Osteoblast (primary cell): ENCODE data around the gene TRIM7. TPM values are rescaled to one million over a fixed set of nuclear protein-coding genes. Genes with fewer than 3 reads are reported as not detected.

Source experiments
- DNase-seq: peaks from one replicate; pipeline ENCODE4 v3.0.0; 2011; ENCODE audit warnings: low spot score, mixed read lengths; ENCODE audit not compliant: insufficient read length; ENCODE audit errors: missing footprints
- H2AFZ ChIP-seq: 2 replicates; pipeline ENCODE4 v1.6.0; 2011; ENCODE audit warnings: mild to moderate bottlenecking, low read length
- H3K27ac ChIP-seq: 2 replicates; pipeline ENCODE4 v1.5.1; 2011; ENCODE audit warnings: mild to moderate bottlenecking, low read depth, low read length, moderate library complexity
- H3K27me3 ChIP-seq: 2 replicates; pipeline ENCODE4 v1.6.0; 2012; ENCODE audit warnings: mild to moderate bottlenecking, control low read depth, inconsistent platforms, low read length, moderate library complexity; ENCODE audit not compliant: insufficient read depth
- H3K36me3 ChIP-seq: 2 replicates; pipeline ENCODE4 v1.5.1; 2011; ENCODE audit warnings: mild to moderate bottlenecking, low read length, control low read depth, moderate library complexity; ENCODE audit not compliant: insufficient read depth
- H3K4me1 ChIP-seq: 2 replicates; pipeline ENCODE4 v1.5.1; 2011; ENCODE audit warnings: mild to moderate bottlenecking, low read length, control low read depth, moderate library complexity; ENCODE audit not compliant: insufficient read depth
- H3K4me2 ChIP-seq: 2 replicates; pipeline ENCODE4 v1.6.0; 2011; ENCODE audit warnings: mild to moderate bottlenecking, low read length; ENCODE audit not compliant: insufficient read depth
- H3K4me3 ChIP-seq: fragments of 200-600 bp; sonication (generic); 3 replicates; pipeline ENCODE4 v1.5.1; 2012; ENCODE audit warnings: mild to moderate bottlenecking, low read length, inconsistent platforms; ENCODE audit not compliant: insufficient read depth
- H3K79me2 ChIP-seq: 2 replicates; pipeline ENCODE4 v1.6.0; 2012; ENCODE audit warnings: mild to moderate bottlenecking, low read length, control low read depth, inconsistent platforms; ENCODE audit not compliant: insufficient read depth
- H3K9me3 ChIP-seq: 2 replicates; pipeline ENCODE4 v1.5.1; 2011; ENCODE audit warnings: low read depth, low read length, control low read depth
- H4K20me1 ChIP-seq: 2 replicates; pipeline ENCODE4 v1.6.0; 2012; ENCODE audit warnings: mild to moderate bottlenecking, low read length, control low read depth; ENCODE audit not compliant: insufficient read depth
- total RNA-seq: library from RNA; depleted of rRNA; stranded (reverse); fragments of >200 nt; gene quantifications from 2 replicates; pipeline ENCODE4 v1.2.3, GENCODE V29; 2012
- TF ChIP-seq, protein P1 (sequence below): IDR thresholded peaks from 2 replicates; pipeline ENCODE4 v1.5.1; 2011; ENCODE audit warnings: mild to moderate bottlenecking, low read depth, low read length, moderate library complexity; ENCODE audit errors: extremely low read depth

Gene TRIM7
- total RNA-seq, 1 donor = 0.72 TPM

- Histone ChIP-seq H3K4me3 (no peak overlapping the region), H3K27ac (no peak overlapping the region), H3K9me3 (no peaks in the 10 kb centered on the region), H3K36me3 (no peaks in the 10 kb centered on the region), H3K4me2 (no peak overlapping the region), H3K27me3 (no peaks in the 10 kb centered on the region), H4K20me1 (no peaks in the 10 kb centered on the region), H3K79me2 (no peaks in the 10 kb centered on the region), H2AFZ (no peak overlapping the region), H3K4me1 (peaks cover 1% of the 10 kb centered on the region)
- DNase-seq = no peak
- TF ChIP-seq, protein P1, sequence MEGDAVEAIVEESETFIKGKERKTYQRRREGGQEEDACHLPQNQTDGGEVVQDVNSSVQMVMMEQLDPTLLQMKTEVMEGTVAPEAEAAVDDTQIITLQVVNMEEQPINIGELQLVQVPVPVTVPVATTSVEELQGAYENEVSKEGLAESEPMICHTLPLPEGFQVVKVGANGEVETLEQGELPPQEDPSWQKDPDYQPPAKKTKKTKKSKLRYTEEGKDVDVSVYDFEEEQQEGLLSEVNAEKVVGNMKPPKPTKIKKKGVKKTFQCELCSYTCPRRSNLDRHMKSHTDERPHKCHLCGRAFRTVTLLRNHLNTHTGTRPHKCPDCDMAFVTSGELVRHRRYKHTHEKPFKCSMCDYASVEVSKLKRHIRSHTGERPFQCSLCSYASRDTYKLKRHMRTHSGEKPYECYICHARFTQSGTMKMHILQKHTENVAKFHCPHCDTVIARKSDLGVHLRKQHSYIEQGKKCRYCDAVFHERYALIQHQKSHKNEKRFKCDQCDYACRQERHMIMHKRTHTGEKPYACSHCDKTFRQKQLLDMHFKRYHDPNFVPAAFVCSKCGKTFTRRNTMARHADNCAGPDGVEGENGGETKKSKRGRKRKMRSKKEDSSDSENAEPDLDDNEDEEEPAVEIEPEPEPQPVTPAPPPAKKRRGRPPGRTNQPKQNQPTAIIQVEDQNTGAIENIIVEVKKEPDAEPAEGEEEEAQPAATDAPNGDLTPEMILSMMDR = no peak
These were observed 28.6 kb downstream of the TRIM7 start for GRCh38 chr5:181176254-181176952.

GRCh38 chr5:181173420-181174342, 31.3 kb downstream of the TRIM7 start:
- TF ChIP-seq, protein P1 = no peak
- peak; percentile 84 for DNase-seq
- H3K27ac ChIP-seq = no peak overlapping the region
- H3K79me2 ChIP-seq = no peaks in the 10 kb centered on the region
- H2AFZ ChIP-seq = no peak overlapping the region
- H3K27me3 ChIP-seq = no peaks in the 10 kb centered on the region
- H3K36me3 ChIP-seq = no peaks in the 10 kb centered on the region
- no peaks in the 10 kb centered on the region for H3K9me3 ChIP-seq
- H3K4me3 ChIP-seq = peak overlapping the region; percentile 31
- no peaks in the 10 kb centered on the region for H4K20me1 ChIP-seq
- H3K4me2 ChIP-seq = peak overlapping the region; percentile 58
- peaks cover 17% of the 10 kb centered on the region for H3K4me1 ChIP-seq

- Histone ChIP-seq H2AFZ (no peak overlapping the region), H3K9me3 (no peaks in the 10 kb centered on the region), H3K4me1 (peaks cover 17% of the 10 kb centered on the region), H4K20me1 (no peaks in the 10 kb centered on the region), H3K36me3 (no peaks in the 10 kb centered on the region), H3K79me2 (no peaks in the 10 kb centered on the region), H3K27me3 (no peaks in the 10 kb centered on the region), H3K4me2 (peak overlapping the region; percentile 58), H3K27ac (no peak overlapping the region), H3K4me3 (peak overlapping the region; percentile 31)
- TF ChIP-seq, protein P1 = no peak
- no peak for DNase-seq
These were observed 32.0 kb downstream of the TRIM7 start for GRCh38 chr5:181173027-181173419.

DNA sequence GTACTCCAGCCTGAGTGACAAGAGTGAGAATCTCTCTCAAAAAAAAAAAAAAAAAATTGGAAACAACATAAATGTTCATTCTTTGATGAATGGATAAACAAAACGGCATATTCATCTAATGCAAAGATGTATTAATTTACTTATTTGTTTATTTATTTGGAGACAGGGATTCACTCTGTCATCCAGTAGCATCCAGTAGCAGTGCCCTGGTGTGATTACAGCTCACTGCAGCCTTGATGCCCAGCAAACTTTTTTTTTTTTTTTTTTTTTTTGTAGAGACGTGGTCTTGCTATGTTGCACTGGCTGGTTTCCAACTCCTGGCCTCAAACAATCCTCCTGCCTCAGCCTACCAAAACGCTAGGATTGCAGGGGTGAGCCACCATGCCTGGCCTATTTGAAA, 33.2 kb downstream of the TRIM7 start:
- Histone ChIP-seq H3K4me2 (no peak overlapping the region), H3K4me3 (no peak overlapping the region), H3K4me1 (peaks cover 17% of the 10 kb centered on the region), H3K36me3 (no peaks in the 10 kb centered on the region), H3K79me2 (no peaks in the 10 kb centered on the region), H3K27me3 (no peaks in the 10 kb centered on the region), H3K9me3 (no peaks in the 10 kb centered on the region), H3K27ac (no peak overlapping the region), H2AFZ (no peak overlapping the region), H4K20me1 (no peaks in the 10 kb centered on the region)
- TF ChIP-seq, protein P1 = no peak
- no peak for DNase-seq
